Calu3 (cell line): ENCODE measurements around the gene LMO3. TPM values are rescaled to one million over a fixed set of nuclear protein-coding genes. Genes with fewer than 3 reads are reported as not detected.

Source experiments
- BruUV-seq: library from RNA; stranded (reverse); fragments of 400-500 nt; replicated peaks from 2 replicates; lab custom pipeline; 2021; lab: Mats Ljungman, UMichigan
- CTCF ChIA-PET: fragments of 300-600 bp; sonication (Branson Sonifier 250); formaldehyde crosslinking; loops from one replicate; lab custom pipeline; 2022; ENCODE audit warnings: antibody characterized with exemption; lab: Charles Lee
- DNase-seq: peaks from one replicate; pipeline ENCODE4 v3.0.0; 2022
- H3K27ac Mint-ChIP-seq: one replicate; pipeline ENCODE4 v1.8.0; 2022; ENCODE audit warnings: mixed read lengths; ENCODE audit not compliant: unreplicated experiment
- H3K27me3 Mint-ChIP-seq: one replicate; pipeline ENCODE4 v1.8.0; 2022; ENCODE audit warnings: mixed read lengths; ENCODE audit not compliant: unreplicated experiment
- H3K36me3 Mint-ChIP-seq: one replicate; pipeline ENCODE4 v1.8.0; 2022; ENCODE audit warnings: mild to moderate bottlenecking, moderate library complexity, mixed read lengths; ENCODE audit not compliant: insufficient read depth, unreplicated experiment
- H3K4me1 Mint-ChIP-seq: one replicate; pipeline ENCODE4 v1.8.0; 2022; ENCODE audit warnings: mild to moderate bottlenecking, low read depth, mixed read lengths; ENCODE audit not compliant: unreplicated experiment
- H3K4me3 Mint-ChIP-seq: one replicate; pipeline ENCODE4 v1.8.0; 2022; ENCODE audit warnings: mild to moderate bottlenecking, low read depth, moderate library complexity, mixed read lengths; ENCODE audit not compliant: unreplicated experiment
- H3K9me3 Mint-ChIP-seq: one replicate; pipeline ENCODE4 v1.8.0; 2022; ENCODE audit warnings: low read depth, mixed read lengths; ENCODE audit not compliant: unreplicated experiment
- intact Hi-C: fragments of 100-400 bp; cut with micrococcal nuclease; formaldehyde crosslinking; loops from one replicate; pipeline ENCODE4 v1.10.0; 2022; ENCODE audit not compliant: unreplicated experiment
- total RNA-seq: library from RNA; stranded (reverse); gene quantifications from 2 replicates; pipeline ENCODE4 v1.2.3, GENCODE V29; 2022
- TF ChIP-seq, protein P1 (sequence below): fragments of 200-600 bp; IDR thresholded peaks from one replicate; pipeline ENCODE4 v1.8.0; 2022; ENCODE audit warnings: antibody characterized with exemption; ENCODE audit not compliant: unreplicated experiment

Gene LMO3
- total RNA-seq, 1 experiment from 2014 or later: not detected

DNA sequence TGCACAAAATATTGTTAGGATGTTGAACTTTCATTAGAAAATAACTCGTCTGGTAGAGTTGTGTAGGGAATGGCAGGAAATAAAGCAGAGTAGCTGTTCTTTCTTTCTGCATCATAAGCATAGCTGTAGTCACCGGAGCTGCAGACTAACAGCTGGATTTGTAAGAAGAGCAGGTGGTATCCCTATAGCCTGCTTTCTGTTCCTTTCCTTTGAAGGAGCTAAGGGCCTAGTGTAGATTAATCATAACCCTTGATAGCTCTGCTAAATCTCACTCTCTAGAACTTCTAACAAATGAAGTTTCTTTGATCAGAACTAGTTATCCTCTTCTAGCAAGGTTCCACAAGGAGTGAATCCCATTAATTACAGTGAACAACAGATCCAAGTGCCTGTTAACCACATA, 3.5 kb downstream of the LMO3 start:
- H3K27me3 Mint-ChIP-seq: no peaks in the 10 kb centered on the region
- no peaks in the 10 kb centered on the region for H3K4me1 Mint-ChIP-seq
- BruUV-seq: no TSS peak

DNA sequence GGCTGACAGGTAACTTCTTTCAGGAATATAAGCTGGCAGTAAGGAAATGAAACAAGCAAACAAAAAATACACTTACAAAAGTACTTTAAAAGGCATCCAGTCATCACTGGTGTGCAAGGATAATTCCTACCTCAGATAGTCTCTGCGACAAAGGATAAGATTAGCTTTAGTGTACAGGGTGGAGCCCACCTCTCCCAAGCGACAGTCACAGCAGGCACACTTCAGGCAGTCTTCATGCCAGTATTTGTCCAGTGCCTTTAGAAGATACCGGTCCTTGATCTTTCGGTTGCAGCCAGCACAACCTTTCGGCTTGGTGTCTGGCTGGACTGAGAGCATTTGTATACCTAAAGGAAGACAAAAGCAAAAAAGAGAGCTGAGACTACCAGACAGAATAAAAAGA, 5.4 kb downstream of the LMO3 start:
- no TSS peak for BruUV-seq
- Mint-ChIP-seq H3K9me3 (no peaks in the 10 kb centered on the region), H3K4me1 (no peaks in the 10 kb centered on the region), H3K36me3 (peaks cover 1% of the 10 kb centered on the region), H3K27me3 (no peaks in the 10 kb centered on the region), H3K4me3 (no peak overlapping the region), H3K27ac (no peak overlapping the region)
- TF ChIP-seq, protein P1, sequence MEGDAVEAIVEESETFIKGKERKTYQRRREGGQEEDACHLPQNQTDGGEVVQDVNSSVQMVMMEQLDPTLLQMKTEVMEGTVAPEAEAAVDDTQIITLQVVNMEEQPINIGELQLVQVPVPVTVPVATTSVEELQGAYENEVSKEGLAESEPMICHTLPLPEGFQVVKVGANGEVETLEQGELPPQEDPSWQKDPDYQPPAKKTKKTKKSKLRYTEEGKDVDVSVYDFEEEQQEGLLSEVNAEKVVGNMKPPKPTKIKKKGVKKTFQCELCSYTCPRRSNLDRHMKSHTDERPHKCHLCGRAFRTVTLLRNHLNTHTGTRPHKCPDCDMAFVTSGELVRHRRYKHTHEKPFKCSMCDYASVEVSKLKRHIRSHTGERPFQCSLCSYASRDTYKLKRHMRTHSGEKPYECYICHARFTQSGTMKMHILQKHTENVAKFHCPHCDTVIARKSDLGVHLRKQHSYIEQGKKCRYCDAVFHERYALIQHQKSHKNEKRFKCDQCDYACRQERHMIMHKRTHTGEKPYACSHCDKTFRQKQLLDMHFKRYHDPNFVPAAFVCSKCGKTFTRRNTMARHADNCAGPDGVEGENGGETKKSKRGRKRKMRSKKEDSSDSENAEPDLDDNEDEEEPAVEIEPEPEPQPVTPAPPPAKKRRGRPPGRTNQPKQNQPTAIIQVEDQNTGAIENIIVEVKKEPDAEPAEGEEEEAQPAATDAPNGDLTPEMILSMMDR: no peak
- intact Hi-C loops: no loop called here
- CTCF ChIA-PET: no interaction called here
- DNase-seq: no peak

More for the DNA sequence above, 3.5 kb downstream of the LMO3 start:
- peaks cover 11% of the 10 kb centered on the region for H3K36me3 Mint-ChIP-seq
- CTCF ChIA-PET: no interaction called here
- no peak for DNase-seq
- no peak overlapping the region for H3K27ac Mint-ChIP-seq
- intact Hi-C loops: no loop called here
- H3K9me3 Mint-ChIP-seq: no peaks in the 10 kb centered on the region
- H3K4me3 Mint-ChIP-seq: no peak overlapping the region
- TF ChIP-seq, protein P1: no peak

DNA sequence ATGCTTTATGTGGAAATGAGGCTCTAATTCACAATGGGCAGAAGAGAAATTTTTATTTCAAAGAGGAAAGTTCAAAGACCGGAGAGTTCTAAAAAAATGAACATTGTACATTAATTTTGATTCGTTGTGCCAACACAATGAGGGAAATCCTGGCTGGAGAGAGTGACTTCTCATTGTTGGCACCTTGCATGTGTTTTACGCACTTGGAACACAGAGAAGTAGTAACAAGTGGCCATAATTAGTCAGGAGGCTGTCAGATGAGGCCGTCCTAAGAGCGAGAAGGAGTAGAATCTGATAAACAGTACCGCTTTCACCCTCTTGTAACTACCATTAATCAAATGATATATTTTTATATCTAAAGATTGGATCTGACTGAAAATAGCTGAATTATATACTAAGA, 6.9 kb downstream of the LMO3 start:
- intact Hi-C loops: no loop called here

DNA sequence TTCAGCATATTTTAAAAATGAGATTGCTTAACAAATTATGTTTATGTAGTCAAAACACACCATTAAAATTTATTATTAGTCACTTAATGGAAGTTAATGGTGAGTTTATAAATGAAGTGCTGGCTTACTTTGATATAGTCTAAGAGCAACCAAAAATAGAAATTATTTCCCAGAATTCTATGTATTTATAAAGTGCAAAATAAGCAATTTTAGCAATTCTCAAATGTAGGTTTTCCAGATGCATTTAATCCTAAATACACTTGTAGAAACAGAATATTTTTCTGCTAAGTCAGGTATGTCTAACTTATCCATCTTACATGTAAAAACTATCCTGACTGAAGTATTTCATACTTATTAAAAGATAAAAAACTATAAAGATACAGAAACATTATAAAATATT, 11.2 kb downstream of the LMO3 start:
- Mint-ChIP-seq H3K36me3 (no peaks in the 10 kb centered on the region), H3K4me3 (no peak overlapping the region), H3K27me3 (no peaks in the 10 kb centered on the region), H3K9me3 (no peaks in the 10 kb centered on the region), H3K4me1 (no peaks in the 10 kb centered on the region), H3K27ac (no peak overlapping the region)
- TF ChIP-seq, protein P1: no peak
- intact Hi-C loops: no loop called here
- CTCF ChIA-PET: no interaction called here
- DNase-seq: no peak
- no TSS peak for BruUV-seq

More for the DNA sequence above, 6.9 kb downstream of the LMO3 start:
- no TSS peak for BruUV-seq
- no peak for DNase-seq
- H3K4me1 Mint-ChIP-seq: no peaks in the 10 kb centered on the region
- no peak overlapping the region for H3K27ac Mint-ChIP-seq
- TF ChIP-seq, protein P1: no peak
- no peaks in the 10 kb centered on the region for H3K36me3 Mint-ChIP-seq
- CTCF ChIA-PET: no interaction called here
- H3K4me3 Mint-ChIP-seq: no peak overlapping the region
- H3K27me3 Mint-ChIP-seq: no peaks in the 10 kb centered on the region
- no peaks in the 10 kb centered on the region for H3K9me3 Mint-ChIP-seq
